Bladder microvascular endothelial cell (primary cell): ENCODE results near the gene NTRK1. TPM values are rescaled to one million over a fixed set of nuclear protein-coding genes. Genes with fewer than 3 reads are reported as not detected.

Experiments
- total RNA-seq: library from RNA; depleted of rRNA; stranded (reverse); fragments of >200 nt; gene quantifications from 2 replicates; pipeline ENCODE4 v1.2.3, GENCODE V29; 2014

The NTRK1 gene
- 0.06 TPM in 1 of 2 replicates, not detected in the other for total RNA-seq

GRCh38 chr1:156860628-156861423 is at the start of gene NTRK1:
Gene NTRK1, plus strand, starts transcription at chr1:156860865. Its CDS starts 70 bp downstream, at chr1:156860935.

GRCh38 chr1:156816561-156817328 is 43.9 kb upstream of the NTRK1 start, which contains the start of gene SH2D2A:
Gene SH2D2A, minus strand, starts transcription at chr1:156816848. Its CDS starts 140 bp downstream, at chr1:156816708.

GRCh38 chr1:156858959-156859522 is 1.6 kb upstream of the NTRK1 start, which contains the start of gene INSRR:
Gene INSRR, minus strand, starts transcription at chr1:156859117. Its CDS starts 496 bp downstream, at chr1:156858621.

GRCh38 chr1:156893048-156893953 is 32.6 kb downstream of the NTRK1 start, which contains the start of gene PEAR1:
Gene PEAR1, plus strand, starts transcription at chr1:156893718. Its CDS starts 10,209 bp downstream, at chr1:156903927.

GRCh38 chr1:156920233-156921052 is 59.8 kb downstream of the NTRK1 start, which contains the start of gene LRRC71:
Gene LRRC71, plus strand, starts transcription at chr1:156920632. Its CDS starts 172 bp downstream, at chr1:156920804.

Other genes starting within 250 kb of the NTRK1 start
- not detected in 2 replicates for gene HAPLN2, start 241.4 kb upstream of the NTRK1 start, total RNA-seq
- not detected in 2 replicates for gene BCAN, start 218.7 kb upstream of the NTRK1 start, total RNA-seq
- 81.5 and 125 TPM in 2 replicates for gene NES, start 183.5 kb upstream of the NTRK1 start, total RNA-seq
- gene CRABP2, start 155.3 kb upstream of the NTRK1 start, total RNA-seq: not detected in 2 replicates
- gene METTL25B, start 132.4 kb upstream of the NTRK1 start, total RNA-seq: 5.7 and 13.2 TPM in 2 replicates
- gene ISG20L2, start 132.1 kb upstream of the NTRK1 start, total RNA-seq: 4.4 and 9.9 TPM in 2 replicates
- 38.3 and 49.1 TPM in 2 replicates for gene MRPL24, start 119.8 kb upstream of the NTRK1 start, total RNA-seq
- gene HDGF, start 109.2 kb upstream of the NTRK1 start, total RNA-seq: 155 and 276 TPM in 2 replicates
- gene PRCC, start 93.3 kb upstream of the NTRK1 start, total RNA-seq: 8.1 and 16.3 TPM in 2 replicates
- not detected in 2 replicates for gene SH2D2A, start 44.0 kb upstream of the NTRK1 start, total RNA-seq
- not detected in 2 replicates for gene INSRR, start 1.7 kb upstream of the NTRK1 start, total RNA-seq
- gene PEAR1, start 32.9 kb downstream of the NTRK1 start, total RNA-seq: 11.0 and 35.0 TPM in 2 replicates
- 0.16 and 0.19 TPM in 2 replicates for gene LRRC71, start 59.8 kb downstream of the NTRK1 start, total RNA-seq
- gene ARHGEF11, start 184.9 kb downstream of the NTRK1 start, total RNA-seq: 14.4 and 28.1 TPM in 2 replicates
- gene ETV3L, start 238.9 kb downstream of the NTRK1 start, total RNA-seq: not detected in 2 replicates